GM12878 (cell line): ENCODE data around the gene IDH3A. TPM values are rescaled to one million over a fixed set of nuclear protein-coding genes. Genes with fewer than 3 reads are reported as not detected.

Experiments
- ATF7 ChIP-seq: fragments of 450-650 bp; IDR thresholded peaks from 2 replicates; pipeline ENCODE4 v1.6.1; 2016; ENCODE audit warnings: low read depth, mild to moderate bottlenecking
- EED ChIP-seq: sonication (generic); IDR thresholded peaks from 2 replicates; pipeline ENCODE4 v1.6.1; 2016; ENCODE audit warnings: antibody characterized with exemption, low read depth
- EGR1 ChIP-seq, 2 experiments: IDR thresholded peaks; 1 replicate in 1 of 2; 2 replicates in 1 of 2; pipeline ENCODE4 v1.6.1; 2011 to 2012; ENCODE audit warnings: low read depth in 2 of 2, low read length in 2 of 2, borderline replicate concordance in 1 of 2, mild to moderate bottlenecking in 1 of 2, moderate library complexity in 1 of 2
- ESRRA ChIP-seq: IDR thresholded peaks from 2 replicates; pipeline ENCODE4 v1.6.1; 2012; ENCODE audit warnings: mild to moderate bottlenecking, low read length, improper control_type of control experiment
- FOXK2 ChIP-seq: fragments of 450-650 bp; IDR thresholded peaks from 2 replicates; pipeline ENCODE4 v1.6.1; 2017; ENCODE audit warnings: mild to moderate bottlenecking, moderate library complexity
- IKZF1 ChIP-seq: fragments of 450-650 bp; conservative IDR thresholded peaks from 2 replicates; pipeline ENCODE4 v1.6.1; 2017; ENCODE audit warnings: antibody characterized with exemption, mild to moderate bottlenecking
- KDM1A ChIP-seq: fragments of 200-600 bp; sonication (generic); IDR thresholded peaks from 2 replicates; pipeline ENCODE4 v1.6.1; 2016; ENCODE audit warnings: borderline replicate concordance
- MTA3 ChIP-seq: IDR thresholded peaks from 2 replicates; pipeline ENCODE4 v1.6.1; 2012; ENCODE audit warnings: low read length, inconsistent platforms, borderline replicate concordance
- PAX5 ChIP-seq: IDR thresholded peaks from 2 replicates; pipeline ENCODE4 v1.6.1; 2011; ENCODE audit warnings: low read depth, low read length, borderline replicate concordance
- POLR2A ChIP-seq: IDR thresholded peaks from 2 replicates; pipeline ENCODE4 v1.6.1; 2011; ENCODE audit warnings: low read depth, mild to moderate bottlenecking, low read length
- POLR2AphosphoS5 ChIP-seq: IDR thresholded peaks from 2 replicates; pipeline ENCODE4 v1.6.1; 2011; ENCODE audit warnings: mild to moderate bottlenecking, low read length, inconsistent platforms
- POU2F2 ChIP-seq: IDR thresholded peaks from 3 replicates; pipeline ENCODE4 v1.6.1; 2011; ENCODE audit warnings: low read depth, mild to moderate bottlenecking, low read length, borderline replicate concordance
- RAD51 ChIP-seq: fragments of 450-650 bp; IDR thresholded peaks from 2 replicates; pipeline ENCODE4 v1.6.1; 2016; ENCODE audit warnings: moderate library complexity, mild to moderate bottlenecking, inconsistent platforms
- SMAD1 ChIP-seq: fragments of 450-650 bp; IDR thresholded peaks from 2 replicates; pipeline ENCODE4 v1.6.1; 2018; ENCODE audit warnings: mild to moderate bottlenecking, low read depth; ENCODE audit not compliant: partially characterized antibody
- TARDBP ChIP-seq: IDR thresholded peaks from 2 replicates; pipeline ENCODE4 v1.6.1; 2016; ENCODE audit warnings: borderline replicate concordance
- ZBED1 ChIP-seq: IDR thresholded peaks from 2 replicates; pipeline ENCODE4 v1.6.1; 2016; ENCODE audit warnings: borderline replicate concordance
- polyA plus RNA-seq, 11 experiments: library from polyadenylated mRNA; depleted of rRNA in 4 of 11; unstranded in 6 of 11; stranded (reverse) in 5 of 11; fragments of >200 nt; fragmentation: Nextera tagmentation in 4 of 11; fragmentation: Illumina TruSeq in 1 of 11; extraction: Ambion mirVana in 4 of 11; extraction: Trizol in 1 of 11; gene quantifications; 1 replicate in 1 of 11; 2 replicates in 10 of 11; pipeline versions ENCODE4 v1.2.1 to v1.2.3, GENCODE V29; 2011 to 2016; ENCODE audit warnings: inconsistent platforms in 2 of 11, missing spikeins in 2 of 11, low read depth in 1 of 11
- total RNA-seq, 4 experiments: library from RNA; depleted of rRNA in 3 of 4; stranded (reverse); fragments of >200 nt in 3 of 4; fragmentation: Illumina TruSeq in 1 of 4; extraction: Trizol in 1 of 4; gene quantifications; 2 replicates each; pipeline versions ENCODE4 v1.2.1 to v1.2.3, GENCODE V29; 2013 to 2021
- TF ChIP-seq, protein P1 (sequence below): IDR thresholded peaks from 2 replicates; pipeline ENCODE4 v1.6.1; 2012; ENCODE audit warnings: improper control_type of control experiment, low read depth, low read length; ENCODE audit not compliant: insufficient replicate concordance
- TF ChIP-seq, protein P2 (sequence below): IDR thresholded peaks from 2 replicates; pipeline ENCODE4 v1.6.1; 2012; ENCODE audit warnings: low read length, inconsistent platforms
- TF ChIP-seq, protein P3 (sequence below): fragments of 450-650 bp; IDR thresholded peaks from 2 replicates; pipeline ENCODE4 v1.6.1; 2017; ENCODE audit warnings: low read depth, mild to moderate bottlenecking, moderate library complexity
- TF ChIP-seq, protein P4 (sequence below): fragments of 450-650 bp; formaldehyde crosslinking; IDR thresholded peaks from 2 replicates; pipeline ENCODE4 v1.4.0; 2022; ENCODE audit warnings: mild to moderate bottlenecking, moderate library complexity

Gene IDH3A
- total and polyA plus RNA-seq, 10 of the 15 experiments (the other 5 are each of a cell fraction or from before 2014, with no cell fraction given): 83.9 to 254 (median 195) TPM

DNA sequence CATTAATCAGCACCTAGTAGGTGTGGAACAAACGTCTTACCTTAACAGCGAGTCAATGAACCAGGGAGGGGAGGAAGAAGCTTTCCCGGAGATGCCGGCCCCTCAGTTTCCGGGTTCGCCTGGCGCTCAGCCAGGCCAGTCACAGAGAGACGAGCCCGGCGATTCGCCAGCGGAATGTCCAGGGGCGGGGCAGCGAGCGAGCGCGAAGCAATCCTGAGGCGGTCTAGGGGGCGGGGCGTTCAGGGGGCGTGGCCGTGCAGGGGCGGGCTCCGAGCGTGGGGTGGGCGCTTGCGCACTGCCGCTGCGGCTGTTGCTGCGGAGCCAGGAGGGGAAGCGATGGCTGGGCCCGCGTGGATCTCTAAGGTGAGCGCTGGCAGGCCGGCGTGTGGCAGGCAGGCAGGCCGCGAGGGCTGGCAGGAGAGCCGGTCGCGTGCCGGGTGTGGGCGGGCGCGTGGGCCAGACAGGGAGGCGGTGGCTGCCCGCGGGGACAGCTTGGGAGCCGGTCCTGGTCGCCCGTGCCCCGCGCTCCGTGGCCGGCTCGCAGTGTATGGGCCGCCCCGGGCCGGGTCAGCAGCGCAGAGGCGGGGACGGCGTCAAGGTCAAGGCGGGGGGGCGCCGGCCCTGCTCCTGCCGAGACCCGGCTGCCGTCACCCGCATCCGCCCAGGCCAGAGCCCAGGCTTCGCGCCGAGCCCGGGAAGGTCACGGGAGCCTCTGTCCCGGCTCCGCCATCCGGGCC lies at the start of gene IDH3A (continued):
- TF ChIP-seq, protein P1, sequence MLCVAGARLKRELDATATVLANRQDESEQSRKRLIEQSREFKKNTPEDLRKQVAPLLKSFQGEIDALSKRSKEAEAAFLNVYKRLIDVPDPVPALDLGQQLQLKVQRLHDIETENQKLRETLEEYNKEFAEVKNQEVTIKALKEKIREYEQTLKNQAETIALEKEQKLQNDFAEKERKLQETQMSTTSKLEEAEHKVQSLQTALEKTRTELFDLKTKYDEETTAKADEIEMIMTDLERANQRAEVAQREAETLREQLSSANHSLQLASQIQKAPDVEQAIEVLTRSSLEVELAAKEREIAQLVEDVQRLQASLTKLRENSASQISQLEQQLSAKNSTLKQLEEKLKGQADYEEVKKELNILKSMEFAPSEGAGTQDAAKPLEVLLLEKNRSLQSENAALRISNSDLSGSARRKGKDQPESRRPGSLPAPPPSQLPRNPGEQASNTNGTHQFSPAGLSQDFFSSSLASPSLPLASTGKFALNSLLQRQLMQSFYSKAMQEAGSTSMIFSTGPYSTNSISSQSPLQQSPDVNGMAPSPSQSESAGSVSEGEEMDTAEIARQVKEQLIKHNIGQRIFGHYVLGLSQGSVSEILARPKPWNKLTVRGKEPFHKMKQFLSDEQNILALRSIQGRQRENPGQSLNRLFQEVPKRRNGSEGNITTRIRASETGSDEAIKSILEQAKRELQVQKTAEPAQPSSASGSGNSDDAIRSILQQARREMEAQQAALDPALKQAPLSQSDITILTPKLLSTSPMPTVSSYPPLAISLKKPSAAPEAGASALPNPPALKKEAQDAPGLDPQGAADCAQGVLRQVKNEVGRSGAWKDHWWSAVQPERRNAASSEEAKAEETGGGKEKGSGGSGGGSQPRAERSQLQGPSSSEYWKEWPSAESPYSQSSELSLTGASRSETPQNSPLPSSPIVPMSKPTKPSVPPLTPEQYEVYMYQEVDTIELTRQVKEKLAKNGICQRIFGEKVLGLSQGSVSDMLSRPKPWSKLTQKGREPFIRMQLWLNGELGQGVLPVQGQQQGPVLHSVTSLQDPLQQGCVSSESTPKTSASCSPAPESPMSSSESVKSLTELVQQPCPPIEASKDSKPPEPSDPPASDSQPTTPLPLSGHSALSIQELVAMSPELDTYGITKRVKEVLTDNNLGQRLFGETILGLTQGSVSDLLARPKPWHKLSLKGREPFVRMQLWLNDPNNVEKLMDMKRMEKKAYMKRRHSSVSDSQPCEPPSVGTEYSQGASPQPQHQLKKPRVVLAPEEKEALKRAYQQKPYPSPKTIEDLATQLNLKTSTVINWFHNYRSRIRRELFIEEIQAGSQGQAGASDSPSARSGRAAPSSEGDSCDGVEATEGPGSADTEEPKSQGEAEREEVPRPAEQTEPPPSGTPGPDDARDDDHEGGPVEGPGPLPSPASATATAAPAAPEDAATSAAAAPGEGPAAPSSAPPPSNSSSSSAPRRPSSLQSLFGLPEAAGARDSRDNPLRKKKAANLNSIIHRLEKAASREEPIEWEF: no peak
- TF ChIP-seq ATF7 (no peak), PAX5 (no peak; the same call in 1 of the 2 replicates), IKZF1 (peak; percentile 85), MTA3 (no peak), POLR2A (peak; percentile 94), EGR1 (IDR thresholded peaks at IDR 0.05; ENCODE audit: borderline replicate concordance in 1 of 2, low read depth in 2 of 2, low read length in 2 of 2) (peak in 1 of 2 experiments; percentile 38; a peak in 1 of 3 replicates), FOXK2 (no peak), EED (no peak; the same call in 1 of the 2 replicates), TARDBP (no peak), SMAD1 (peak; percentile 95), ZBED1 (no peak), POLR2AphosphoS5 (peak; percentile 93), POU2F2 (peak; percentile 38; the same call in 2 of the 3 replicates), ESRRA (no peak; the same call in 1 of the 2 replicates), KDM1A (no peak), RAD51 (no peak)
- TF ChIP-seq, protein P2, sequence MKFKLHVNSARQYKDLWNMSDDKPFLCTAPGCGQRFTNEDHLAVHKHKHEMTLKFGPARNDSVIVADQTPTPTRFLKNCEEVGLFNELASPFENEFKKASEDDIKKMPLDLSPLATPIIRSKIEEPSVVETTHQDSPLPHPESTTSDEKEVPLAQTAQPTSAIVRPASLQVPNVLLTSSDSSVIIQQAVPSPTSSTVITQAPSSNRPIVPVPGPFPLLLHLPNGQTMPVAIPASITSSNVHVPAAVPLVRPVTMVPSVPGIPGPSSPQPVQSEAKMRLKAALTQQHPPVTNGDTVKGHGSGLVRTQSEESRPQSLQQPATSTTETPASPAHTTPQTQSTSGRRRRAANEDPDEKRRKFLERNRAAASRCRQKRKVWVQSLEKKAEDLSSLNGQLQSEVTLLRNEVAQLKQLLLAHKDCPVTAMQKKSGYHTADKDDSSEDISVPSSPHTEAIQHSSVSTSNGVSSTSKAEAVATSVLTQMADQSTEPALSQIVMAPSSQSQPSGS: no peak
- TF ChIP-seq, protein P3, sequence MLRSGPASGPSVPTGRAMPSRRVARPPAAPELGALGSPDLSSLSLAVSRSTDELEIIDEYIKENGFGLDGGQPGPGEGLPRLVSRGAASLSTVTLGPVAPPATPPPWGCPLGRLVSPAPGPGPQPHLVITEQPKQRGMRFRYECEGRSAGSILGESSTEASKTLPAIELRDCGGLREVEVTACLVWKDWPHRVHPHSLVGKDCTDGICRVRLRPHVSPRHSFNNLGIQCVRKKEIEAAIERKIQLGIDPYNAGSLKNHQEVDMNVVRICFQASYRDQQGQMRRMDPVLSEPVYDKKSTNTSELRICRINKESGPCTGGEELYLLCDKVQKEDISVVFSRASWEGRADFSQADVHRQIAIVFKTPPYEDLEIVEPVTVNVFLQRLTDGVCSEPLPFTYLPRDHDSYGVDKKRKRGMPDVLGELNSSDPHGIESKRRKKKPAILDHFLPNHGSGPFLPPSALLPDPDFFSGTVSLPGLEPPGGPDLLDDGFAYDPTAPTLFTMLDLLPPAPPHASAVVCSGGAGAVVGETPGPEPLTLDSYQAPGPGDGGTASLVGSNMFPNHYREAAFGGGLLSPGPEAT: no peak; the same call in 1 of the 2 replicates
- TF ChIP-seq, protein P4, sequence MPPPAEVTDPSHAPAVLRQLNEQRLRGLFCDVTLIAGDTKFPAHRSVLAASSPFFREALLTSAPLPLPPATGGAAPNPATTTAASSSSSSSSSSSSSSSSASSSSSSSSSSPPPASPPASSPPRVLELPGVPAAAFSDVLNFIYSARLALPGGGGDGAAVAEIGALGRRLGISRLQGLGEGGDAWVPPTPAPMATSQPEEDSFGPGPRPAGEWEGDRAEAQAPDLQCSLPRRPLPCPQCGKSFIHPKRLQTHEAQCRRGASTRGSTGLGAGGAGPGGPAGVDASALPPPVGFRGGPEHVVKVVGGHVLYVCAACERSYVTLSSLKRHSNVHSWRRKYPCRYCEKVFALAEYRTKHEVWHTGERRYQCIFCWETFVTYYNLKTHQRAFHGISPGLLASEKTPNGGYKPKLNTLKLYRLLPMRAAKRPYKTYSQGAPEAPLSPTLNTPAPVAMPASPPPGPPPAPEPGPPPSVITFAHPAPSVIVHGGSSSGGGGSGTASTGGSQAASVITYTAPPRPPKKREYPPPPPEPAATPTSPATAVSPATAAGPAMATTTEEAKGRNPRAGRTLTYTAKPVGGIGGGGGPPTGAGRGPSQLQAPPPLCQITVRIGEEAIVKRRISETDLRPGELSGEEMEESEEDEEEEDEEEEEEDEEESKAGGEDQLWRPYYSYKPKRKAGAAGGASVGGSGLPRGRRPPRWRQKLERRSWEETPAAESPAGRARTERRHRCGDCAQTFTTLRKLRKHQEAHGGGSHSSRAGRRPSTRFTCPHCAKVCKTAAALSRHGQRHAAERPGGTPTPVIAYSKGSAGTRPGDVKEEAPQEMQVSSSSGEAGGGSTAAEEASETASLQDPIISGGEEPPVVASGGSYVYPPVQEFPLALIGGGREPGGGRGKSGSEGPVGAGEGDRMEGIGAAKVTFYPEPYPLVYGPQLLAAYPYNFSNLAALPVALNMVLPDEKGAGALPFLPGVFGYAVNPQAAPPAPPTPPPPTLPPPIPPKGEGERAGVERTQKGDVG: no peak
